Measurements from ENCODE around the gene SLC35E3.

The SLC35E3 gene

GRCh38 chr12:68771223-68771925 lies 25.4 kb downstream of the SLC35E3 start:
- peak; percentile 84 for DNase-seq

- no peak for DNase-seq
Measured at GRCh38 chr12:68772714-68773113, 26.7 kb downstream of the SLC35E3 start.

- no peak for DNase-seq
Measured at GRCh38 chr12:68773582-68773981, 27.6 kb downstream of the SLC35E3 start.

- DNase-seq = no peak
Measured at GRCh38 chr12:68775121-68775630, 29.2 kb downstream of the SLC35E3 start.

GRCh38 chr12:68776976-68777610 lies 31.1 kb downstream of the SLC35E3 start:
- no peak for DNase-seq

GRCh38 chr12:68779280-68779679 lies 33.3 kb downstream of the SLC35E3 start:
- DNase-seq = no peak

GRCh38 chr12:68780731-68781130 lies 34.8 kb downstream of the SLC35E3 start:
- DNase-seq = no peak

- no peak for DNase-seq
Measured at GRCh38 chr12:68781728-68782127, 35.8 kb downstream of the SLC35E3 start.

GRCh38 chr12:68784015-68784414 lies 38.0 kb downstream of the SLC35E3 start:
- DNase-seq = peak; percentile 53

GRCh38 chr12:68785358-68785757 lies 39.4 kb downstream of the SLC35E3 start:
- no peak for DNase-seq

- no peak for DNase-seq
Measured at GRCh38 chr12:68785823-68786222, 39.8 kb downstream of the SLC35E3 start.

- peak; percentile 73 for DNase-seq
Measured at GRCh38 chr12:68786929-68787328, 41.0 kb downstream of the SLC35E3 start.

GRCh38 chr12:68788554-68789143 lies 42.7 kb downstream of the SLC35E3 start:
- DNase-seq = no peak

- no peak for DNase-seq
Measured at GRCh38 chr12:68789144-68789878, 43.3 kb downstream of the SLC35E3 start.

GRCh38 chr12:68790081-68790951 lies 44.3 kb downstream of the SLC35E3 start:
- no peak for DNase-seq

GRCh38 chr12:68790952-68791234 lies 44.9 kb downstream of the SLC35E3 start:
- DNase-seq = no peak

- no peak for DNase-seq
Measured at GRCh38 chr12:68791897-68792481, 46.0 kb downstream of the SLC35E3 start.

GRCh38 chr12:68792952-68793351 lies 47.0 kb downstream of the SLC35E3 start:
- peak; percentile 88 for DNase-seq

- DNase-seq = no peak
Measured at GRCh38 chr12:68793436-68793835, 47.5 kb downstream of the SLC35E3 start.

GRCh38 chr12:68793975-68794652 lies 48.1 kb downstream of the SLC35E3 start:
- DNase-seq = no peak

GRCh38 chr12:68794653-68795251 lies 48.8 kb downstream of the SLC35E3 start:
- no peak for DNase-seq
